AG09309 (cell line): Measurements from ENCODE around the gene VMAC.

ENCODE experiments used
- DNase-seq: peaks from one replicate; pipeline ENCODE4 v3.0.0-alpha.2; 2010; ENCODE audit warnings: low read depth
- H3K4me3 ChIP-seq: 2 replicates; pipeline ENCODE4 v1.5.1; 2011; ENCODE audit warnings: mild to moderate bottlenecking, low read depth, low read length, moderate library complexity; ENCODE audit not compliant: control insufficient read depth
- CTCF ChIP-seq: IDR thresholded peaks from 2 replicates; pipeline ENCODE4 v1.5.1; 2011; ENCODE audit warnings: mild to moderate bottlenecking, low read depth, low read length, inconsistent platforms; ENCODE audit not compliant: insufficient read depth, control insufficient read depth; ENCODE audit errors: missing control alignments

The VMAC gene

GRCh38 chr19:5948752-5949564, 44.3 kb downstream of the VMAC start:
- TF ChIP-seq CTCF: no peak
- no peak overlapping the region for H3K4me3 ChIP-seq
- DNase-seq: no peak

DNA sequence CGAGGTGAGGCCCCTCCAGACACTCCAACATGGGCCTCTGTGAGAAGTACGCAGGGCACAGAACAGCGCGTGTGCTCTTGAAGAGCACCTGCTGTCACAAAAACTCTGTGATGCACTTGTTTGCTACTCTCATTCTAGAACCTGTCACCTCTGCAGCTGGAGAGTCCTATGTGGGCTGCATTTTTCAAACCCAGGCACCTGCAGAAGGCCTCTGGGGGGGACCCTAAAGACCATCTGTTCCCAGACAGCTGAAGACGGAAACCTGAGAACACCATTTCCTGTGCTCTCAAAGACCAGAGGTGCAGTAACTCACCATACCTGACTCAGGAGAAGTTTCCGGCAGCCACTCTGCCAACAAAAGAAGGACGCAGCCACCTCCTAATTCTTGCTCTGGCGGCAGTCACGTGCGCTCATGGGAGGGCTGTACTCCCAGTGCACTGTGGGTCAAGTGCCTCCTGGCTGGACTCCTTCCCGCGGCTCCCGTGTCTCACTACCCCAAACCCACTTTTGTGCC, 45.2 kb downstream of the VMAC start:
- no peak for DNase-seq
- no peak for TF ChIP-seq CTCF
- H3K4me3 ChIP-seq: no peak overlapping the region

DNA sequence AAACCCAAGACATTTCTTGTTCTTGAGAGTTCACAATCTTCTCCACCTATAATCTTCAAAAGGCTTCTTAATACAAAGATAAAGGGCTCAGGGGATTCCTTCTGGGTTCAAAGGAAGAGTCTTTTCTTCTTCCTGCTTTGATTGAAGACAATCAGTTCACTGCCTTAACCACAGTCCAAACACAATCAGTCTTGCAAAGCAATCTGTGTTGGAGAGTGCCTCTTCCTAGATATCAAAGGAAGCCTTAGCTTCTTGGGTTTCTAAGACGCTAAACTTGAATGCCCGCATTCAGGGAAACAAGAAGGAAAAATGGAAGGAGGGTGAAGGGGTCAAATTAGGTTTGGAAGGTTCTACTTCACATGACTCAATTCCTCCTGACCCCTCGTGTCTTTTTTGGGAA, 46.1 kb downstream of the VMAC start:
- TF ChIP-seq CTCF: no peak
- no peak for DNase-seq

DNA sequence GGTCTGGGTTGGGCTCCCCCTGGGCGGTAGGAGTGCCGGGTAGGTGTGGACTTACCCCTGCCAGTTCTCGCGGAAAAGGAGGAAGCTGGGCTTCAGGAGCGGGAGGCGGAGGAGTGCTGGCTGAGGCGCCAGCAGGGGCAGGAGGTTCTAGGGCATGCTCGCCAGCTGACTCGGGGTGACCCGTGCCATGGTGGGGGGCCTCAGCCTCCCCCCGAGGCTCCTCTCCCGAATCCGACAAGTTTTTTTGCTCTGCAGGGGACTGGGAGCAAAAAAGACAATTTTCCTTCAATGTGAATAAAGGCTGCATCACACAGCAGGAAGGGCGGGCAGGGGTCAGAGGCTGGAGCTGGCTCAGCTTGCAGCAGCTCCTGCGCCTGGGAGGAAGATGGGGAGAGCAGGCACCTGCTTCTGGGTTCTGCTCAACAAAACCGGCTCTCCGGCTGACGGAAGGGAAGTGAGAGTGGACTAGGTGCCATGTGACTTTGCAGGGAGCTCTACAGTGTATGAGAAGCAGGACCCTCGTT, 46.7 kb downstream of the VMAC start:
- H3K4me3 ChIP-seq: no peak overlapping the region
- no peak for TF ChIP-seq CTCF
- no peak for DNase-seq

More for the DNA sequence above, 46.1 kb downstream of the VMAC start:
- no peak overlapping the region for H3K4me3 ChIP-seq

DNA sequence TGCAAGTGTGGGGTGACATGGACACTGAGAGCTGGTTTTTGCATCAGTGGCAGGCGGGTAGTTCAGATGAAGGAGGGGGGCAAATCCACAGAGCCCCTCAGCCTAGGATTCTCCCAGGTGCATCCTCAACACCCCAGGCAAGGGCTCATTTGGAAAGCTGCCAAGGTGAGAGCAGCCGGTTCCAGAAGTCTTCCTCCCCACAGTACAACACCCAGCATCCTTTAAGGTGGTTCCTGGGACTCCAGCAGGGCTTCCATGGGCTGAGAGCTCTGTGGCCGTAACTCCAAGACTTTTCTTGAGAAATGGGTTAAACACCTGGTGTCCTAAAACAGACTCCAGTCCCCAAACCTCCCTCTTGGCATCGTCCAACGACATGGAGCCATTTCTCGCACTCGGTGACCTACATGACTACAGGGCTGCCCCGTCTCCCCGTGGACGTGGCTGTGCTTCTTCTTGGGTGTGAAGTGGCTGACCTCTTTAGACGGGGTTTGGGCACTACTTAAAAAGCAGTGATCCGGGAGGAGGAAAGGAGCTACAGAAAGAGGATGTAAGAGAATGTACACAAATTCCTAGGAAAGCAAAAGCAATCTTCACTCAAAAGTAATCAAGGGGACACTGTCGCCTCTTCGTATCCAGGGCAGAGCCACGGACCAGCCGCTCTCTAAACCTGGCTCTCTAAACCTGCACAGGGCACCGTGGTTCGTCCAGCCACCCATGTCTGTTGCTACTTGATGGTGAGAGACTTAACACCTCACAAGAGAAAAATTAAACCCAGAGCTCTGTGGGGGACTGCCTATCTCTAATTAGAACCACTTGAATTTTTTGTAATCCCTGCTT, 47.7 kb downstream of the VMAC start:
- TF ChIP-seq CTCF: no peak
- no peak overlapping the region for H3K4me3 ChIP-seq
- no peak for DNase-seq

DNA sequence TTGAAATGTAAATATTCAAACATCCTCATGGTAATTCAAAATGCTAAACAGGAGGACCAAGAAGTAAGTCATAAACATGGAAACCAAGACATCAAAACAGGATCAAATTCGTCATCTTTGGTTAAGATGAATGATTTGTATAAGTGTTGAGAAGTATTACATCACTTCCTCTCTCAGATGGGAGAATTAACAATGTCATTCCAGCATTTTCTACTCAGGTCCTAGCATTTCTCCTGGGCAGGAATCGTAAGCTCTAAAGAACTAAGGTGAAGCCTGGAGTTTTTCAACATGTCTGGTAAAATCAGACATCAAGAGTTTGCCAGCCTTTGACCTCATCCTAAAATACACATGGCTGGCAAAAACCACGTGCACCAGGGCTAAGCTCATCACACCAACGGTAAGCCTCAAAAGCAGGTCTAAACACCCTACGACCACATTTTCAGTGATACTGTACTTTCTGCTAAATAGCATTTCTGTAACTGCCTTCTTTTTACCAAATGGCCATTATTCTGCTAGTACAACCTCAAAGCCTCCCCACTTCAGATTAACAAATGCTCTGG, 48.4 kb downstream of the VMAC start:
- TF ChIP-seq CTCF: no peak
- no peak for DNase-seq
- no peak overlapping the region for H3K4me3 ChIP-seq
